ENCODE measurements around the gene MS4A12. TPM values are rescaled to one million over a fixed set of nuclear protein-coding genes. Genes with fewer than 3 reads are reported as not detected.
"Not testable (repeated sequence)": the region's sequence is repeated elsewhere in the genome, so short reads cannot be mapped to it uniquely, and the experiment has no call there.

Gene MS4A12
- total and polyA plus RNA-seq, 2 donors (not counting 1 experiment from before 2014, with no cell fraction given): not detected

- TF ChIP-seq CTCF (conservative IDR thresholded peaks at IDR 0.05 in 1 of 2, IDR thresholded peaks at IDR 0.05 in 1 of 2; ENCODE audit: low read depth in 1 of 2, low read length in 2 of 2) (no peak), EZH2 (IDR thresholded peaks at IDR 0.05; ENCODE audit: low read length, missing control alignments) (no peak)
- Histone ChIP-seq H3K9ac (ENCODE audit: insufficient read depth, low read length) (no peak overlapping the region), H3K4me3 (replicated peaks in 1 of 4; ENCODE audit: control extremely low read depth in 1 of 4, insufficient read depth in 1 of 4, low read depth in 3 of 4, low read length in 4 of 4) (no peak overlapping the region), H3K4me2 (ENCODE audit: extremely low read depth, insufficient read depth, low read length) (no peak overlapping the region), H3K79me2 (ENCODE audit: control insufficient read depth, insufficient read depth, low read length) (no peaks in the 10 kb centered on the region), H3K4me1 (ENCODE audit: control insufficient read depth, extremely low read depth, insufficient read depth, low read length) (no peaks in the 10 kb centered on the region), H4K20me1 (ENCODE audit: control insufficient read depth, extremely low read depth, insufficient read depth, low read length) (no peaks in the 10 kb centered on the region), H3K27me3 (ENCODE audit: control insufficient read depth, insufficient read depth, low read length) (no peaks in the 10 kb centered on the region), H3K36me3 (ENCODE audit: control insufficient read depth, insufficient read depth, low read length) (no peaks in the 10 kb centered on the region), H3K9me3 (ENCODE audit: control insufficient read depth, insufficient read depth, low read depth, low read length) (no peaks in the 10 kb centered on the region), H3K27ac (ENCODE audit: insufficient read depth, low read length) (no peak overlapping the region), H2AFZ (ENCODE audit: low read length) (no peak overlapping the region)
- DNase-seq (ENCODE audit: low read depth in 2 of 2): no peak
Measured at GRCh38 chr11:60528934-60529333, 36.4 kb downstream of the MS4A12 start.

GRCh38 chr11:60530454-60531100, 38.0 kb downstream of the MS4A12 start:
- no peak overlapping the region for H3K9ac ChIP-seq (ENCODE audit: insufficient read depth, low read length)
- H3K4me1 ChIP-seq (ENCODE audit: control insufficient read depth, extremely low read depth, insufficient read depth, low read length): no peaks in the 10 kb centered on the region
- H3K36me3 ChIP-seq (ENCODE audit: control insufficient read depth, insufficient read depth, low read length): no peaks in the 10 kb centered on the region
- no peaks in the 10 kb centered on the region for H3K79me2 ChIP-seq (ENCODE audit: control insufficient read depth, insufficient read depth, low read length)
- H3K4me2 ChIP-seq (ENCODE audit: extremely low read depth, insufficient read depth, low read length): no peak overlapping the region
- no peak overlapping the region for H2AFZ ChIP-seq (ENCODE audit: low read length)
- H3K27me3 ChIP-seq (ENCODE audit: control insufficient read depth, insufficient read depth, low read length): no peaks in the 10 kb centered on the region
- no peak for DNase-seq (ENCODE audit: low read depth in 2 of 2)
- no peak overlapping the region for H3K4me3 ChIP-seq (replicated peaks in 1 of 4; ENCODE audit: control extremely low read depth in 1 of 4, insufficient read depth in 1 of 4, low read depth in 3 of 4, low read length in 4 of 4)
- H4K20me1 ChIP-seq (ENCODE audit: control insufficient read depth, extremely low read depth, insufficient read depth, low read length): no peaks in the 10 kb centered on the region
- no peak for TF ChIP-seq CTCF (conservative IDR thresholded peaks at IDR 0.05 in 1 of 2, IDR thresholded peaks at IDR 0.05 in 1 of 2; ENCODE audit: low read depth in 1 of 2, low read length in 2 of 2)
- TF ChIP-seq EZH2 (IDR thresholded peaks at IDR 0.05; ENCODE audit: low read length, missing control alignments): no peak
- H3K27ac ChIP-seq (ENCODE audit: insufficient read depth, low read length): no peak overlapping the region
- H3K9me3 ChIP-seq (ENCODE audit: control insufficient read depth, insufficient read depth, low read depth, low read length): no peaks in the 10 kb centered on the region

- H2AFZ ChIP-seq (ENCODE audit: low read length); H3K27ac ChIP-seq (ENCODE audit: insufficient read depth, low read length); H3K9me3 ChIP-seq (ENCODE audit: control insufficient read depth, insufficient read depth, low read depth, low read length); H3K9ac ChIP-seq (ENCODE audit: insufficient read depth, low read length); H4K20me1 ChIP-seq (ENCODE audit: control insufficient read depth, extremely low read depth, insufficient read depth, low read length); H3K79me2 ChIP-seq (ENCODE audit: control insufficient read depth, insufficient read depth, low read length); H3K36me3 ChIP-seq (ENCODE audit: control insufficient read depth, insufficient read depth, low read length); DNase-seq (ENCODE audit: low read depth in 2 of 2); H3K4me2 ChIP-seq (ENCODE audit: extremely low read depth, insufficient read depth, low read length); H3K4me3 ChIP-seq (replicated peaks in 1 of 4; ENCODE audit: control extremely low read depth in 1 of 4, insufficient read depth in 1 of 4, low read depth in 3 of 4, low read length in 4 of 4); H3K27me3 ChIP-seq (ENCODE audit: control insufficient read depth, insufficient read depth, low read length); H3K4me1 ChIP-seq (ENCODE audit: control insufficient read depth, extremely low read depth, insufficient read depth, low read length): not testable (repeated sequence)
Measured at GRCh38 chr11:60532383-60532782, 39.8 kb downstream of the MS4A12 start.

- not testable (repeated sequence) for DNase-seq (ENCODE audit: low read depth in 2 of 2); H3K9ac ChIP-seq (ENCODE audit: insufficient read depth, low read length); H3K79me2 ChIP-seq (ENCODE audit: control insufficient read depth, insufficient read depth, low read length); H4K20me1 ChIP-seq (ENCODE audit: control insufficient read depth, extremely low read depth, insufficient read depth, low read length); H3K9me3 ChIP-seq (ENCODE audit: control insufficient read depth, insufficient read depth, low read depth, low read length); H3K4me1 ChIP-seq (ENCODE audit: control insufficient read depth, extremely low read depth, insufficient read depth, low read length); H3K4me2 ChIP-seq (ENCODE audit: extremely low read depth, insufficient read depth, low read length); H3K27ac ChIP-seq (ENCODE audit: insufficient read depth, low read length); H3K4me3 ChIP-seq (replicated peaks in 1 of 4; ENCODE audit: control extremely low read depth in 1 of 4, insufficient read depth in 1 of 4, low read depth in 3 of 4, low read length in 4 of 4); H2AFZ ChIP-seq (ENCODE audit: low read length); H3K27me3 ChIP-seq (ENCODE audit: control insufficient read depth, insufficient read depth, low read length); H3K36me3 ChIP-seq (ENCODE audit: control insufficient read depth, insufficient read depth, low read length)
Measured at GRCh38 chr11:60538627-60539026, 46.0 kb downstream of the MS4A12 start.
